Measurements from ENCODE around the gene ZNF836.

- TF ChIP-seq CTCF (IDR thresholded peaks at IDR 0.05) (no peak), EP300 (IDR thresholded peaks at IDR 0.05; ENCODE audit: low read depth) (no peak), POLR2A (IDR thresholded peaks at IDR 0.05) (no peak)
Observed at GRCh38 chr19:52155596-52156359, 15.6 kb downstream of the ZNF836 start.

Data from transverse colon (tissue), 3 donors.